Osteoblast (primary cell): Measurements from ENCODE around the gene RAC2. TPM values are rescaled to one million over a fixed set of nuclear protein-coding genes. Genes with fewer than 3 reads are reported as not detected.

ENCODE experiments used
- DNase-seq: peaks from one replicate; pipeline ENCODE4 v3.0.0; 2011; ENCODE audit warnings: low spot score, mixed read lengths; ENCODE audit not compliant: insufficient read length; ENCODE audit errors: missing footprints
- H2AFZ ChIP-seq: 2 replicates; pipeline ENCODE4 v1.6.0; 2011; ENCODE audit warnings: mild to moderate bottlenecking, low read length
- H3K27ac ChIP-seq: 2 replicates; pipeline ENCODE4 v1.5.1; 2011; ENCODE audit warnings: mild to moderate bottlenecking, low read depth, low read length, moderate library complexity
- H3K27me3 ChIP-seq: 2 replicates; pipeline ENCODE4 v1.6.0; 2012; ENCODE audit warnings: mild to moderate bottlenecking, control low read depth, inconsistent platforms, low read length, moderate library complexity; ENCODE audit not compliant: insufficient read depth
- H3K36me3 ChIP-seq: 2 replicates; pipeline ENCODE4 v1.5.1; 2011; ENCODE audit warnings: mild to moderate bottlenecking, low read length, control low read depth, moderate library complexity; ENCODE audit not compliant: insufficient read depth
- H3K4me1 ChIP-seq: 2 replicates; pipeline ENCODE4 v1.5.1; 2011; ENCODE audit warnings: mild to moderate bottlenecking, low read length, control low read depth, moderate library complexity; ENCODE audit not compliant: insufficient read depth
- H3K4me2 ChIP-seq: 2 replicates; pipeline ENCODE4 v1.6.0; 2011; ENCODE audit warnings: mild to moderate bottlenecking, low read length; ENCODE audit not compliant: insufficient read depth
- H3K4me3 ChIP-seq: fragments of 200-600 bp; sonication (generic); 3 replicates; pipeline ENCODE4 v1.5.1; 2012; ENCODE audit warnings: mild to moderate bottlenecking, low read length, inconsistent platforms; ENCODE audit not compliant: insufficient read depth
- H3K79me2 ChIP-seq: 2 replicates; pipeline ENCODE4 v1.6.0; 2012; ENCODE audit warnings: mild to moderate bottlenecking, low read length, control low read depth, inconsistent platforms; ENCODE audit not compliant: insufficient read depth
- H3K9me3 ChIP-seq: 2 replicates; pipeline ENCODE4 v1.5.1; 2011; ENCODE audit warnings: low read depth, low read length, control low read depth
- H4K20me1 ChIP-seq: 2 replicates; pipeline ENCODE4 v1.6.0; 2012; ENCODE audit warnings: mild to moderate bottlenecking, low read length, control low read depth; ENCODE audit not compliant: insufficient read depth
- CTCF ChIP-seq: IDR thresholded peaks from 2 replicates; pipeline ENCODE4 v1.5.1; 2011; ENCODE audit warnings: mild to moderate bottlenecking, low read depth, low read length, moderate library complexity; ENCODE audit errors: extremely low read depth
- total RNA-seq: library from RNA; depleted of rRNA; stranded (reverse); fragments of >200 nt; gene quantifications from 2 replicates; pipeline ENCODE4 v1.2.3, GENCODE V29; 2012

Gene RAC2
- total RNA-seq, 1 donor = 14.5 TPM

- TF ChIP-seq CTCF = no peak
- peaks cover 29% of the 10 kb centered on the region for H3K4me1 ChIP-seq
These were observed 17.6 kb downstream of the RAC2 start for GRCh38 chr22:37226514-37226913.

GRCh38 chr22:37226087-37226486, 18.0 kb downstream of the RAC2 start:
- Histone ChIP-seq H3K4me2 (no peak overlapping the region), H2AFZ (no peak overlapping the region), H3K4me3 (no peak overlapping the region), H3K27me3 (no peaks in the 10 kb centered on the region), H3K9me3 (no peaks in the 10 kb centered on the region), H3K36me3 (peaks cover 19% of the 10 kb centered on the region), H3K79me2 (no peaks in the 10 kb centered on the region), H4K20me1 (peaks cover 8% of the 10 kb centered on the region), H3K27ac (no peak overlapping the region), H3K4me1 (peaks cover 29% of the 10 kb centered on the region)
- no peak for TF ChIP-seq CTCF
- peak; percentile 53 for DNase-seq

More at GRCh38 chr22:37226514-37226913, 17.6 kb downstream of the RAC2 start:
- DNase-seq = no peak
- H3K79me2 ChIP-seq = no peaks in the 10 kb centered on the region
- H4K20me1 ChIP-seq = peaks cover 9% of the 10 kb centered on the region
- H3K9me3 ChIP-seq = no peaks in the 10 kb centered on the region
- no peak overlapping the region for H3K4me3 ChIP-seq
- no peak overlapping the region for H2AFZ ChIP-seq
- no peaks in the 10 kb centered on the region for H3K27me3 ChIP-seq
- no peak overlapping the region for H3K27ac ChIP-seq
- no peak overlapping the region for H3K4me2 ChIP-seq
- peaks cover 19% of the 10 kb centered on the region for H3K36me3 ChIP-seq

GRCh38 chr22:37225481-37225880, 18.6 kb downstream of the RAC2 start:
- Histone ChIP-seq H3K4me3 (no peak overlapping the region), H2AFZ (no peak overlapping the region), H3K4me2 (no peak overlapping the region), H3K27ac (no peak overlapping the region), H3K4me1 (peaks cover 25% of the 10 kb centered on the region), H3K36me3 (peaks cover 16% of the 10 kb centered on the region), H4K20me1 (peaks cover 6% of the 10 kb centered on the region), H3K9me3 (no peaks in the 10 kb centered on the region), H3K79me2 (no peaks in the 10 kb centered on the region), H3K27me3 (no peaks in the 10 kb centered on the region)
- peak; percentile 84 for DNase-seq
- peak; percentile 10 for TF ChIP-seq CTCF

- no peaks in the 10 kb centered on the region for H3K79me2 ChIP-seq
- no peaks in the 10 kb centered on the region for H3K27me3 ChIP-seq
- no peak overlapping the region for H2AFZ ChIP-seq
- no peak overlapping the region for H3K4me3 ChIP-seq
- H3K4me1 ChIP-seq = peaks cover 21% of the 10 kb centered on the region
- H3K9me3 ChIP-seq = no peaks in the 10 kb centered on the region
- no peak overlapping the region for H3K27ac ChIP-seq
- H4K20me1 ChIP-seq = peaks cover 6% of the 10 kb centered on the region
- no peak for TF ChIP-seq CTCF
- peaks cover 16% of the 10 kb centered on the region for H3K36me3 ChIP-seq
- DNase-seq = peak; percentile 77
- no peak overlapping the region for H3K4me2 ChIP-seq
These were observed 19.2 kb downstream of the RAC2 start for GRCh38 chr22:37224757-37225420.
